Measurements from ENCODE around the gene SLC9B1.
"Not testable (repeated sequence)": the region's sequence is repeated elsewhere in the genome, so short reads cannot be mapped to it uniquely, and the experiment has no call there.

Gene SLC9B1

DNA sequence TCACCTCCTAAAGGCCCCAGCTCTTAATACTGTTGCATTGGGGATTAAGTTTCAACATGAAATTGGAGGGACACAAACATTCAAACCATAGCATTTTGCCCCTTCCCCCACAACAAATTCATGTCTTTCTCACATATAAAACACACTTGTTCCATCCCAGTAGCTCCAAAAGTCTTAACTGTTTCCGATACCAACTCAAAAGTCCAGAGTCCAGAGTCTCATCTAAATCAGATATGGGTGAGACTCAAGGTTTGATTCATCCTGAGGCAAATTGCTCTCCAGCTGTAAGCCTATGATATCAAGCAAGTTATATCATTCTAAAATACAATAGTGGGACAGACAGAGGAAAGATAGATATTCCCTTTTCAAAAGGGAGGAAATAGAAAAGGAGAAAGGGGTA is 8.7 kb downstream of the SLC9B1 start:
- DNase-seq: no peak

DNA sequence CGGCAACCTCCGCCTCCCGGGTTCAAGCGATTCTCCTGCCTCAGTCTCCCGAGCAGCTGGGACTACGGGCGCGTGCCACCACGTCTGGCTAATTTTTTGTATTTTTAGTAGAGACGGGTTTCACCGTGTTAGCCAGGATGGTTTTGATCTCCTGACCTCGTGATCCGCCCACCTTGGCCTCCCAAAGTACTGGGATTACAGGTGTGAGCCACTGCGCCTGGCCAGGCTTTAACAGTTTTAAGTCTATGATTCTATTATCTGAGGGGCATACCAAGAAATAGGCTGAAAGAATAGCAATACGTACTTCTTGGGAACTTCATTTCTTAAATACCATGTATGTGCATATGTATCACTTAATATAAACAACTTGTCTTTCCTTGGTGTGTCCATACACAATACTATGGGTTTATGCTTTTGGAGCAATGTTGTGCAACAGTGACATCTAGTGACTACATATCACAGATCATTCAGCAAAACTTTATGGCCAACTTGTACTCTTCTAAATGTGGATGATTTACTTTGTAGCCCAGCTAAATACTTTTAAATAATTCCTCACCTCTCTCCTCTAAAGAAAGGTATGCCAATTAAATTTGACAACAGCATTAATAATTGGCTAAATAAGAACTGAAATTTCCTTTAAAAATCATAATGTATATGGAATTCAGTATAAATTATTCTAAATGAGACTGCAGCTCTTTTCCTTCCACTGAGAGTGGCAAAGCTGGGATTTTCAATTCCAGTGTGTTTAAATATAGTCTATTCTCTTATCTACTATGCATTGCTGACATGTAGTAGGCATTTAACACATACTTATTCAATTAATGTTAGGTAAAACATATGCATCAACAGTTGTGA is 10.4 kb downstream of the SLC9B1 start:
- no peak for DNase-seq

- no peak for DNase-seq
Measured at GRCh38 chr4:103002551-103002950, 17.0 kb downstream of the SLC9B1 start.

DNA sequence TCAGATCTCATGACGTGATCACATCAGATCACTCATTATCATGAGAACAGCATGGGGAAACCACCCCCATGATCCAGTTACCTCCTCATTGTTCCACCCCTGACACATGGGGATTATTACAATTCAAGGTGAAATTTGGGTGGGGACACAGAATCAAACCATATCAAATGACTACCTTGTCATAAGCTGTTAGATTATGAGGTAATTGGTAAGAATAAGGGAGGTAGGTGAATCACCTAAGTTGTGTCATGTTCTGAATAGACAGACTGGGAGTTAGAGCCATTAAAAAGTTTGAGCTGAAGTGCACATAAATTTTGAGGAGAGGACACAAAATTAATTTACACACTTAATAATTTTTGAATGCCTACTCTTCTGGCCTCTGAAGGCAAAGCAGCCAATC is 24.7 kb downstream of the SLC9B1 start:
- DNase-seq: no peak

- DNase-seq: not testable (repeated sequence)
Measured at GRCh38 chr4:102993985-102994384, 25.5 kb downstream of the SLC9B1 start.

DNA sequence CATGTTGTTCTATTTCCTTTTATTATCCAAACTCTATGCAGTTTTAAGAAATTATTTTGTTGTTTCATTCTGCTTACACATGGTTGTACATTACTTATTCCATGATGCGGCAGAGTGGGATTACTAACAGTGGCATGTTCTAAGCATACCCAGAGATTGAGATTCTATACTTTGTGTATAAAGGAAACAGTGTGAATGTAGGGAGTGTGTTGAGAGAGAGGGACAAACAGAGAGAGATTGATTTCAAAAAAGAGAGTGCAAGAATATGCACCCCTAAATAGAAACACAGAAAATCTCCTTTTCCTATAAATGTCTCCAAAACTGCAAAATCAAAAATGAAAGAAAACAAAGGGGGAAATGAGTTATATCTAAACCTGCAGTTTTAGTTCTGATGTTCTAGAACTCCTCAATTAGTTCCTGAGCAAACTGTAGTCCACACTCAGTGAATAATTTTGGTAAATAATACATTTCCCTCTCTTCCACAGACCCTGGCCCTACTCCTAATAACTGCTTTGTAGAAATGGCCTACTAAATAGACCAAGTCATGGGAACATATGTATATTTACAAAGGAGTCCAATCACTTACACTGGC is 31.0 kb downstream of the SLC9B1 start:
- no peak for DNase-seq

GRCh38 chr4:102981005-102981404 is 38.5 kb downstream of the SLC9B1 start:
- DNase-seq: no peak

DNA sequence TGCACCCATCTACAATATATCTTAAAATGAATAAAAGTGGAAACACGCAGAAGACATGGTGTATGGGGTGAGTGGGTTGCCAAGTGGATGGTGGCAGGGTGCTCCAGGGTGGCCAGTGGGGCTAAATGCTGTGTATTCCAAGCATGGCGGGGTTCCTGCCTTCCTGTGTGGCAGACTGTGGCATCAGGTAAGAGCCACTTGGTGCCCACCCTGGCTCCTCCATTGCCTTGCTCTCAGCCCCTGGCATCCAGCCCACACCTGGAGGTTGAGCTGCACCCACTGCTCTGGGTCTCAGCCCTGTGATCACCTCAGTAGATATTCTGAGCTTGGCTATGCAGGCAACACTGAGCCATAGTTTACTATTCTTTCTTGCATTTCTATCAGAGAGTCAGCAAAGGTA is 57.7 kb downstream of the SLC9B1 start:
- DNase-seq: not testable (repeated sequence)

- no peak for DNase-seq
Measured at GRCh38 chr4:102959496-102959895, 60.0 kb downstream of the SLC9B1 start.

GRCh38 chr4:102945066-102945465 is 74.4 kb downstream of the SLC9B1 start:
- no peak for DNase-seq

GRCh38 chr4:102938063-102938462 is 81.4 kb downstream of the SLC9B1 start:
- DNase-seq: not testable (repeated sequence)

DNA sequence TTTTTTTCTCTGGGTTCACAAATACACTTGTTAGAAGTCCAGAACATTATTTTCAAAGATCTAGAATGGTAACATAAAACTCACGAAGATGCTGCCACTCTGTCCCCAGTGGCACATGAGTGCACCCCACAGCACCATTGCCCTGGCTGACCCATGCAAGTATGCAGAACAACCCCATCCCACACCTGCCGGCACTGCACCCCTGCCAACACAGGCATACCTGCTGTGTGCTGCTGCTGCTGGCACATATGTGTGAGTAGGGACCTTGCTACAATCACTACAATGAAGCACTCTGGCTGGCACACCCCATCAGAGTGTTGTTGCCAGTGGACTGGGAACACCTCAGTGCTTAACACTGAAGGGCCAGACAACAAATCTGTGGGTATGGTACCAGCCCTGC is 83.8 kb downstream of the SLC9B1 start:
- DNase-seq: no peak

DNA sequence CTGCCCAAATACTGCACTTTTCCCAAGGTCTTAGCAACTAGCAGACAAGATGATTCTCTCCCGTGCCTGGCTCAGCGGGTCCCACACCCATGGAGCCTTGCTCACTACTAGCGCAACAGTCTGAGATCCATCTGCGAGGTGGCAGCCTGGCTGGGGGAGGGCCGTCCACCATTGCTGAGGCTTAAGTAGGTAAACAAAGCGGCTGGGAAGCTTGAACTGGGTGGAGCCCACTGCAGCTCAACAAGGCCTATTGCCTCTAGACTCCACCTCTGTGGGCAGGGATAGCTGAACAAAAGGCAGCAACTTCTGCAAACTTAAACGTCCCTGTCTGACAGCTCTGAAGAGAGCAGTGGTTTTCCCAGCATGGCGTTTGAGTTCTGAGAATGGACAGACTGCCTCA is 99.8 kb downstream of the SLC9B1 start:
- DNase-seq: not testable (repeated sequence)

GRCh38 chr4:102918859-102919258 is 100.6 kb downstream of the SLC9B1 start:
- no peak for DNase-seq

DNA sequence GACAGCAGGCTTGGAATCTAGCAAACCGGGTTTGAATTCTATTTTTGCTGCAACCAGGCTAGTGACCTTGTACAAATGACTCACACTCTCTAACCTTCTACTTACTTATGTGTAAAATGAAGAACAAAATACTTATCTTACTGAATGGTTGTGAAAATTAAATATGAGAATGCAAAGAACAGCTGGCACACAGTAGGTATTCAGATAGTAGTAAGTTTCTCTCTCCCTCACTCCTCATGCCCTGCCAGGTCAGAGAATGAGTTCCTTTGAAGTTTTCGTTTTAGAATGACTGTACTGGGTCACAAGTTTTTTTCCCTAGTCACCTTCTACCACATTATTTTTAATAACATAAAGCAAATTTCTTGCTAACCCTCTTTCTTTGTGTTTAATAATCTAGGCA is 117.7 kb downstream of the SLC9B1 start:
- no peak for DNase-seq

DNA sequence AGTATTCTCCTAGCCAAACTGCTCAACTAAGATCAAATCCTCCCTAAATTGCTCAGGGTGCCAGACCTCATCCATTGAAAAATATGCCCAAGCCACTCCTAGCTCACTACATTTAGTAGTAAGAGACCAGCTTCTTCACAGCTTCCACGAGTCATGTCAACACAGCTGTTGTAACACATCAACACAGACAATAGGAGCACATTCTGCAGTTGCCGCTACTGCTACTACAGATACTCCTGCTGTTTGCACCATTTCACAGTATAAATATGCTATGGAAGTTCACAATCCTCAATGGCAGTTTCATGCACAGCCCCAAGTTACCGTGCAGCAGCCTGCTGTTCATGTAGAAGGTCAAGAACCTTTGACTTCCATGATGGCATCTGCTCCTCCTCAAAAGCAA is 121.9 kb downstream of the SLC9B1 start:
- DNase-seq: not testable (repeated sequence)

- not testable (repeated sequence) for DNase-seq
Measured at GRCh38 chr4:102896547-102896946, 123.0 kb downstream of the SLC9B1 start.

DNA sequence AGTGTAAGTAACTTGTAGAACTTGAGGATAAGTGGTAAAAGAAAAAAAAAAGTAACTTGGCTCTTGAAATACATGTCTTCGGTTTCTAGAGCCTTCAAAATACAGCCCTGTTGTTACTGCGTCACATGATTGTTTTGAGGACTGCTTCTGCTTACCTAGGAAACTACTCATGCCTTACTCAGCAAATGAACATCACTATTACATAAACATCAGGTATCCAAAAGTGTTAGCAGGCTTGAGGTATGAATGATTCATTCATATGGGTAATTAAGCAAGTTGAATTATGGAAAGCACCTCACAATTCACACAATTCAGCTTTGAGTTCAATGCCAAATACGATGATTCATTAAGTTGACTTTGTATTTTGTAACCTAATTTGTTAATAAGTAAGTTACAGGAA is 129.6 kb downstream of the SLC9B1 start:
- not testable (repeated sequence) for DNase-seq

- DNase-seq: not testable (repeated sequence)
Measured at GRCh38 chr4:102888570-102888969, 130.9 kb downstream of the SLC9B1 start.

DNA sequence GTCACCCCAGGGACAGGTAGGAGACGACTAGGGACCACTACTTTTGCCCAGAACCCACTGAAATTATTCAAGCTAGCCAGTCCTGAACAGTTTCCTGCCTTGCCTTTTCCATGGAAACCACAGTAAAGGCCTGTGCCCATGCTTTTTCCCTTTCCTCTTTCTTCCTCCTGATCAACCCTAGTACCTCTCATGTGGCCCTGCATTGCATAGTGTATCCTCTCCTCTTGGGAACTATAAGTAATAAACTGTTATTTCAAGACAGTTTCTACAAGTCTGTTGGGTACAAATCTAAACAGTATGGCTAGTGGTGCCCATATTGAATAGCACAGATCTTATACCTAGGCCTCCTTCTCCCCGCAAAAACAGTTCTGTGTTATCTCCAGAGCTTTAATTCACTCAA is 136.2 kb downstream of the SLC9B1 start:
- no peak for DNase-seq

- no peak for DNase-seq
Measured at GRCh38 chr4:102881343-102881742, 138.2 kb downstream of the SLC9B1 start.

- DNase-seq: no peak
Measured at GRCh38 chr4:102878901-102879300, 140.6 kb downstream of the SLC9B1 start.

GRCh38 chr4:102878349-102878748 is 141.2 kb downstream of the SLC9B1 start:
- peak; percentile 18 for DNase-seq

GRCh38 chr4:102877477-102878106 is 141.9 kb downstream of the SLC9B1 start:
- DNase-seq: not testable (repeated sequence)

Data from CD4-positive, alpha-beta T cell treated with Interleukin-15 for 1 hour (primary cell).